ENCODE measurements around the gene ANHX. TPM values are rescaled to one million over a fixed set of nuclear protein-coding genes. Genes with fewer than 3 reads are reported as not detected.
"Not testable (repeated sequence)": the region's sequence is repeated elsewhere in the genome, so short reads cannot be mapped to it uniquely, and the experiment has no call there.

The ANHX gene
- not detected in 2 replicates for total RNA-seq
- long read RNA-seq = 0 reads

DNA sequence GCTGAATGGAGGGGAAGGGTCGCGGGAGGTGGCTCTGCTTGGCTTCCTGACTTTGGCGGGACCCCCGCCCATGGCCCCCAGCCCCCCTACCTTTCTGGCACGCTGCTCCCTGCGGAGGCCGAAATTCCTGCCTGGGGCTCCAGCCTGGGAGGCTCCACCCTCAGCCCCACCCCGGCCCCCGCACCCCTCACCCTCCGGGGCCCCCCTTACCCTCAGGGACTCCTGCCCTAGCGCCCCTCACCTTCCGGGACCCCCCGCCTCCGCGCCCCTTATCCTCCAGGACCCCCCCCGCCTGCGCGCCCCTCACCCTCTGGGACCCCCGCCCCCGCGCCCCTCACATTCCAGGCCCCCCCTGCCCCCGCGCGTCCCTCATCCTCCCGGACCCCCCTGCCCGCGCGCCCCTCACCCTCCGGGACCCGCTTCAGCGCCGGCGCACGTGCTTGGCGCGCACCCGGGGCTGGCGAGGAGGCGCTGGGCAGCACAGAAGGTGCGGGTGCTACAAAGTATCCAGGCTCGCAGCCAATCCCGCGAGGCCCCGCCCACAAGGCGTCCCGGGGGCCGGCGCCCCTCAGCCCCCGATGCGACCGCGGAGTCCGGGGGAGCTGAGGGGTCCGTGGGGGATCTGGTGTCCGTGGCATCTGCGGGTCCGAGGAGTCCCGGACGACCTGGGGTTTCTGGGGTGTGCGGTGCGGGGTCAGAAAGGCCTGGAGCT lies at the start of gene ANHX:
ANHX (minus strand) TSS at position 477 of the 712 bp plus-strand sequence. CDS start 1,521 bp downstream, outside the sequence.
- H3K36me3 Mint-ChIP-seq (ENCODE audit: low read depth) = peaks cover 22% of the 10 kb centered on the region
- no peak for DNase-seq (ENCODE audit: low read depth, low spot score)
- H3K4me3 Mint-ChIP-seq = no peak within 1 kb of the TSS
- peaks cover 22% of the 10 kb centered on the region for H3K9me3 Mint-ChIP-seq
- H3K4me1 Mint-ChIP-seq = no peaks in the 10 kb centered on the region
- H3K27me3 Mint-ChIP-seq (ENCODE audit: low read depth) = no peaks in the 10 kb centered on the region
- no peak within 1 kb of the TSS for H3K27ac Mint-ChIP-seq (ENCODE audit: unreplicated experiment)
- TF ChIP-seq, protein P1, sequence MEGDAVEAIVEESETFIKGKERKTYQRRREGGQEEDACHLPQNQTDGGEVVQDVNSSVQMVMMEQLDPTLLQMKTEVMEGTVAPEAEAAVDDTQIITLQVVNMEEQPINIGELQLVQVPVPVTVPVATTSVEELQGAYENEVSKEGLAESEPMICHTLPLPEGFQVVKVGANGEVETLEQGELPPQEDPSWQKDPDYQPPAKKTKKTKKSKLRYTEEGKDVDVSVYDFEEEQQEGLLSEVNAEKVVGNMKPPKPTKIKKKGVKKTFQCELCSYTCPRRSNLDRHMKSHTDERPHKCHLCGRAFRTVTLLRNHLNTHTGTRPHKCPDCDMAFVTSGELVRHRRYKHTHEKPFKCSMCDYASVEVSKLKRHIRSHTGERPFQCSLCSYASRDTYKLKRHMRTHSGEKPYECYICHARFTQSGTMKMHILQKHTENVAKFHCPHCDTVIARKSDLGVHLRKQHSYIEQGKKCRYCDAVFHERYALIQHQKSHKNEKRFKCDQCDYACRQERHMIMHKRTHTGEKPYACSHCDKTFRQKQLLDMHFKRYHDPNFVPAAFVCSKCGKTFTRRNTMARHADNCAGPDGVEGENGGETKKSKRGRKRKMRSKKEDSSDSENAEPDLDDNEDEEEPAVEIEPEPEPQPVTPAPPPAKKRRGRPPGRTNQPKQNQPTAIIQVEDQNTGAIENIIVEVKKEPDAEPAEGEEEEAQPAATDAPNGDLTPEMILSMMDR (conservative IDR thresholded peaks at IDR 0.05) = no peak

DNA sequence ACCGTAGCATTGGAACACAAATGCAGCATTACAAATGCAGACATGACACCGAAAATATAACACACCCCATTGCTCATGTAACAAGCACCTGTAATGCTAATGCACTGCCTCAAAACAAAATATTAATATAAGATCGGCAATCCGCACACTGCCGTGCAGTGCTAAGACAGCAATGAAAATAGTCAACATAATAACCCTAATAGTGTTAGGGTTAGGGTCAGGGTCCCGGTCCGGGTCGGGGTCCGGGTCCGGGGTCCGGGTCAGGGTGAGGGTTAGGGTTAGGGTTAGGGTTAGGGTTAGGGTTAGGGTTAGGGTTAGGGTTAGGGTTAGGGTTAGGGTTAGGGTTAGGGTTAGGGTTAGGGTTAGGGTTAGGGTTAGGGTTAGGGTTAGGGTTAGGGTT lies 29.0 kb upstream of the ANHX start:
- not testable (repeated sequence) for H3K4me3 Mint-ChIP-seq; H3K36me3 Mint-ChIP-seq (ENCODE audit: low read depth); H3K4me1 Mint-ChIP-seq; H3K27ac Mint-ChIP-seq (ENCODE audit: unreplicated experiment); DNase-seq (ENCODE audit: low read depth, low spot score); H3K27me3 Mint-ChIP-seq (ENCODE audit: low read depth); H3K9me3 Mint-ChIP-seq

DNA sequence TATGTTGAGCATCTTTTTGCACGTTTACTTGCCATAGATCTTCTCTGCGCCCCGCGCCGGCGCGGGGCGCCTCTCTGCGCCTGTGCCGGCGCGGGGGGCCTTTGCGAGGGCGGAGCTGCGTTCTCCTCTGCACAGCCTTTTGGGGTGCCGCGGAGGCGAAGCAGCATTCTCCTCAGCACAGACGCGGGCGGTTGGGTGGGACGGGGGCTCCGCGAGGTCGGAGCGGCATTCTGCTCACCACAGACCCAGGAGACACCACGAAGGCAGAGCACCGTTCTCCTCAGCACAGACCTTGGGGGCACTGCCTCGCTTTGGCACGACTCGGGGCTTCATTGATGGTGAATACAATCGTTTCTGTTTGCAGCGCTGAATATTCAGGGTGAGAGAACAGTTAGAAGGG lies 28.5 kb upstream of the ANHX start:
- peaks cover 2% of the 10 kb centered on the region for H3K9me3 Mint-ChIP-seq
- TF ChIP-seq, protein P1 (conservative IDR thresholded peaks at IDR 0.05) = no peak
- no peaks in the 10 kb centered on the region for H3K4me1 Mint-ChIP-seq
- H3K27ac Mint-ChIP-seq (ENCODE audit: unreplicated experiment) = no peak overlapping the region
- no peaks in the 10 kb centered on the region for H3K36me3 Mint-ChIP-seq (ENCODE audit: low read depth)
- no peak overlapping the region for H3K4me3 Mint-ChIP-seq
- no peak for DNase-seq (ENCODE audit: low read depth, low spot score)
- H3K27me3 Mint-ChIP-seq (ENCODE audit: low read depth) = no peaks in the 10 kb centered on the region

DNA sequence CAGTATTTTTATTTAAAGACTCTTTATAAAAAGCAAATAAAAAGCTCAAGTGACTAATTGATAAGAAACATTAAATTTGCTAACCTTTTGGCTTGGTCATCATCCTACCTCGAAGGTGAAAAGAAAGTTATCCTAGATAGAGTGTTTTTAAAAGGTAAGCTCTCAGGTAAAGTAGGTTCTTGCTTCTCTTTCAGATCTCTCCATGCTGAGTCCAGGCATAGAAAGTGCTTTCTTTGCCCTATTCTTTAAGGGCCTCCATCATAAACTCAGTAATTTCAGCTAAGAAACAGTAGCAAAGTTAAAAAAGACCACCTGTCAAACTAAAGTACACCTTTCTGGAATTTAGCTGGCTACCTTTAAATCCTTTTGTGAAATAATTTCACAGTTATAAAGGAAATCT lies 20.6 kb upstream of the ANHX start:
- no peak for DNase-seq (ENCODE audit: low read depth, low spot score)
- peaks cover 6% of the 10 kb centered on the region for H3K36me3 Mint-ChIP-seq (ENCODE audit: low read depth)
- TF ChIP-seq, protein P1 (conservative IDR thresholded peaks at IDR 0.05) = no peak
- no peaks in the 10 kb centered on the region for H3K27me3 Mint-ChIP-seq (ENCODE audit: low read depth)
- H3K27ac Mint-ChIP-seq (ENCODE audit: unreplicated experiment) = no peak overlapping the region
- peaks cover 26% of the 10 kb centered on the region for H3K9me3 Mint-ChIP-seq
- no peaks in the 10 kb centered on the region for H3K4me1 Mint-ChIP-seq
- no peak overlapping the region for H3K4me3 Mint-ChIP-seq

DNA sequence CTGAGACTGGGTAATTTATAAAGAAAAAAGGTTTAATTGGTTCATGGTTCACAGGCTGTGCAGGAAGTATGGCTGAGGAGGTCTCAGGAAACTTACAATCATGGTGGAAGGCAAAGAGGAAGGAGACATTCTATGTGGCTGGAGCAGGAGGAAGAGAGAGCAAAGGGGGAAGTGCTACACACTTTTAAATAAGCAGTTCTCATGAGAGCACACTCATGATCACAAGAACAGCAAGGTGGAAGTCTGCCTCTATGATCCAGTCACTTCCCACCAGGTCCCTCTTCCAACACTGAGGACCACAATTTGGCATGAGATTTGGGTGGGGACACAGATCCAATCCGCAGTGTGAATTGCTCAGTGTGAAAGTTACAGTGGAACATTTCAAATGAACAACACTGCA lies 20.2 kb upstream of the ANHX start:
- H3K27me3 Mint-ChIP-seq (ENCODE audit: low read depth); DNase-seq (ENCODE audit: low read depth, low spot score); H3K36me3 Mint-ChIP-seq (ENCODE audit: low read depth); H3K4me3 Mint-ChIP-seq; H3K27ac Mint-ChIP-seq (ENCODE audit: unreplicated experiment); H3K4me1 Mint-ChIP-seq: not testable (repeated sequence)
- H3K9me3 Mint-ChIP-seq = peaks cover 27% of the 10 kb centered on the region

DNA sequence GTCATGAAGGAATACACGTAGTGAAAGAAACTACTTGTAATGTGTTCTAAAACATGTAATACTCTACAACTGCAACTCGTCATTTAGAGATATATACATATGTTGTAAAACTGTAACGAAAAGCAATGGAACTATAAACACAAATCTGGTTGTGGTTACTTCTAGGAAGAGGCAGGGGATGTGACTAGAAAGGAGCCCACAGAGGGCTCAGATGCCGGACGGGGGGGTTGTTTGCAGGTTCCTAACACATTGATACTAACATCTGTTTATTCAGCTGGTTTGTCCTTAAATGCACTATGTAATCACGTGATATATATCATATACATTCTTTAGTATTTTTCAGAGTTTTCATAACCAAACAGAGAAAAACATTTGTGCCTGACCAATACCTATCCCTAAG lies 16.1 kb upstream of the ANHX start:
- Mint-ChIP-seq H3K9me3 (peaks cover 35% of the 10 kb centered on the region), H3K4me1 (no peaks in the 10 kb centered on the region), H3K27ac (ENCODE audit: unreplicated experiment) (no peak overlapping the region), H3K36me3 (ENCODE audit: low read depth) (peaks cover 10% of the 10 kb centered on the region), H3K4me3 (no peak overlapping the region), H3K27me3 (ENCODE audit: low read depth) (no peaks in the 10 kb centered on the region)
- no peak for DNase-seq (ENCODE audit: low read depth, low spot score)
- TF ChIP-seq, protein P1 (conservative IDR thresholded peaks at IDR 0.05) = no peak
